Colon (tissue), 2 donors: ENCODE data around the gene MCHR2.
"Not testable (repeated sequence)": the region's sequence is repeated elsewhere in the genome, so short reads cannot be mapped to it uniquely, and the experiment has no call there.

Experiments
- FAIRE-seq: peaks from 2 replicates; lab custom pipeline; 2012; peaks lifted over from hg19 to GRCh38; lab: Jason Lieb, UNC
- donor health status: control.
- donor health status: control.

The MCHR2 gene, protein sequence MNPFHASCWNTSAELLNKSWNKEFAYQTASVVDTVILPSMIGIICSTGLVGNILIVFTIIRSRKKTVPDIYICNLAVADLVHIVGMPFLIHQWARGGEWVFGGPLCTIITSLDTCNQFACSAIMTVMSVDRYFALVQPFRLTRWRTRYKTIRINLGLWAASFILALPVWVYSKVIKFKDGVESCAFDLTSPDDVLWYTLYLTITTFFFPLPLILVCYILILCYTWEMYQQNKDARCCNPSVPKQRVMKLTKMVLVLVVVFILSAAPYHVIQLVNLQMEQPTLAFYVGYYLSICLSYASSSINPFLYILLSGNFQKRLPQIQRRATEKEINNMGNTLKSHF

DNA sequence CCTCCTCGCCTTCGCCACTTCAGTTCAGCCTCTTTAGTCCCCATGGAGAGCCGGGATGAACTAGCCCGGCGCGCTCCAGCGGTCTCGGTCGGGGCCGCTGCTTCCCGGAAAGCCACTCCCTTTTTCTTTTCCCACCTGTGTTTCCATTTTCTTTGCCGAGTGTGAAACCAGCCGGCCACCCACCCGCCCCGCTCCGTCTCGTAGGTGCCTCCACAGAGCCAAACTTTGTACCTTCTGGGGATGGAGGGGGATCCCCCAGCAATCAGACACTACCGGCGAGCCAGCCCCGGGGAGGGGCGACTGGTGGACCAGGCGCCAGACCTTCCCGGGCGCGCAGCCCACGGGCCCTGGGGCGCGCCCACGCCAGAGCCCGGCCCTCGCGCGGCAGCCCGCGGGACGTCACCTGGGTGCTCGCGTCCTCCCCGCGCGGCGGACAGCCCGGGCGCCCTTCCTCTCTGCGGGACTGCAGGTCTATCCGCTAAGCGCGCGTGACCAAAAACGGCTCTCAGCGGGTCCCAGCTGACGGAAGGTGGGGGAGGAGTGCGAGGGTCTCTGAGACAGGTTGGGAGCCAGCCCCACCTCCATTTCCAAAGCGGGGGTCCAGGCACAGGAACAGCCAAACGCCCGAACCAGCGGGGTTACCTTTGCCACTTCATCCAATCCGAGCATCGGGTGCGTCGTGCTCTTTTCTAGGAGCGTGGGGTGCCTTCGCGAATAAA, at the start of gene MCHR2:
Gene MCHR2 (minus strand): TSS at position 691 of the 719 bp plus-strand sequence. CDS start 38,076 bp downstream, outside the sequence.
- no peak for FAIRE-seq

DNA sequence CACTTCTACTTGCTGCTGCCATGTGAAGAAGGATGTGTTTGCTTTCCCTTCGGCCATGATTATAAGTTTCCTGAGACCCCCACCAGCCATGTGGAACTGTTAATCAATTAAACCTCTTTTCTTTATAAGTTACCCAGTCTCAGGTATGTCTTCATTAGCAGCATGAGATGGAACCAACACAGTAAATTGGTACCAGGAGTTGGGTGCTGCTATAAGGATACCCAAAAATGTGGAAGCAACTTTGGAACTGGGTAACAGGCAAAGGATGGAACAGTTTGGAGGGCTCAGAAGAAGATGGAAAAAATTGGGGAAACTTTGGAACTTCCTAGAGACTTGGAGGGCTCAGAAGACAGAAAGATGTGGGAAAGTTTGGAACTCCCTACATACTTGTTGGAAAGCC, 44.5 kb upstream of the MCHR2 start:
- FAIRE-seq: not testable (repeated sequence)

DNA sequence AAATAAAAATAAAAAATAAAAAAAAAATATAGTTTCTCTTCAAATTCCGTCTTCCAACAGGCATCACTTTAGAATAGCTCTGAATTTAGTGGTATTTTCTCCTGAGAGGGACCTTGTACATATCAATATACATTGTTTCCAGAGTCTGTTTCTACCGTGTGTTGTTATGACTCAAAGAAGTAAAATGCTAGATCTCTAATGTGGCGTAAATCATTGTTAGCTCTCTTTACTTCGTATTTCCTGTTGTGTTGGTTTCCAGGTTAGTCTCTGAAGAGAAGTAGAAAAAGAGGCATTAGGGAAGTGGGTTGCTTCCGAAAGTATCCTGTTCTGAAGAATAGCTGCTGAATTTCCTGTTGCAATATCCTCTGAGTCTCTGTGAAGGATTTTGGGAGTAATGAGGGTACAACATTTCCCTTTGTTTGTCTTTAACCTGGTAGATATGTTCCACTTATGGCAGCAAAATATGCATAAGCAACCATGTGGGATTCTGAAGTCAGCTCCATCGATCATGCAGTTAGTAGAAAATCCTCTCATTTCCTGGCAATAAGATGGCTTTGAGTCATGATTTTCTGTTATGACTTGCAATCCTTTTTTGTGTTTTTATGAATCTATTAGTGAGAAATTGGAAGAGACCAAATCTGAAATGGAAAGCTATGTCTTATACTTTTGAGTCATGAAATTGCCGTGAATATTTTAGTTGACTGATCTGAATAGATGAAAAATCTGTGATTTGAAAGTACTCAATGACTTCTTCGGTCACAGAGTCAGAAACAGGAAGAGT, 42.0 kb upstream of the MCHR2 start:
- no peak for FAIRE-seq

DNA sequence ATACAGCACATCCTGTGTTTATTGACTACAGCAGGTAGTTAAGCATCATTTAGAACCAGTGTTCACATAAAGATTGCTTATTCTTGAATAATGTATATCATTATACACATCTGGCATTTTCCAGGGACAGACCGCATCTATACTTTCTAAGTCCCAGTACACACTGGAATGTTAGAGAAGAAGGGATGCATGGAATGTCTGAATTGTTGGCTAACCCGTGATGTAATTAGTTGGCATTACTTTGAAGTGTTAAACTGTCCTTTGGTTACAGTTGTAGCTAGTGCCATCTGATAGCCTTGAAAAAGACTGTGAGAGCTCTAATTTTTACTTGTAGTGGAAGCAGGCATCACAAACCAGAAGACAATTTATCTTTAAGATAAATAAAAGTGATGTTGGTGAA, 29.8 kb upstream of the MCHR2 start:
- no peak for FAIRE-seq

DNA sequence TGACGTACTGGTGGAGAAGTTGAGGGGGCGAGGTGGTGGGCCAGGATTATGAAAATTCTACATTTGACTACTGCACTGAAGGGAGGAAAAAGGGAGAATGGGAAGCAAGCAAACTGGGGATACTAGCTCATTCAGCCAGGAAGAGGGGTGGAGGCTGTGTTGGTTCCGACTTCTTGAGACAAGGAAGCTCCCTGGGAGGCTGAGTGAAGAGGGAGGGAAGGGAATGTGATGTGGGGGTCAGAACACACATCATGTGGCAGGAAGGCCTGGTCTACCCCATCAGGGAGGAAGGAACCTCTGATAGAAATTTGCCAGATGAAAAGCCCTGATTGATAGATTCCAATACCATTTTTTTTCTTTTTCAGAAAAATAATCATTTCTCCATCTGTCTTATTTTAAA, 28.8 kb upstream of the MCHR2 start:
- FAIRE-seq: no peak

DNA sequence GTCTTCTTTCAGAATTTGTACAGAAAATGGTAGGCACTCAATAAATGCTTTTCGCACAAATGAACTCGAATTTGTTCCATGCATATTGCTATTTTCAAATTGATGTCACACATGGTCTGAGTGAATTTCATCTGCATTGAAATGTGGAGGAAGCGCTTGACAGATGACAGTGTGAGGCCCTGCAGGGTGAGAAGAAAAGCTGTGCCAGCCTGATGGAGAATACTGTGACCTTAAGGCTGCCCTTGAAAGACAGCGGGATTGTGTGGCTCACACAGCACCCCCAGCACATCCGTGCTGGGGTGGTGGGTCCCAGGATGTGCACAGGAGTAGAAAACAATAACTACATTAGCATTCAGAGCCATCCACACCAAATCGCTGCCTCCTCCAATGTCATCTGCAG, 14.8 kb upstream of the MCHR2 start:
- no peak for FAIRE-seq

DNA sequence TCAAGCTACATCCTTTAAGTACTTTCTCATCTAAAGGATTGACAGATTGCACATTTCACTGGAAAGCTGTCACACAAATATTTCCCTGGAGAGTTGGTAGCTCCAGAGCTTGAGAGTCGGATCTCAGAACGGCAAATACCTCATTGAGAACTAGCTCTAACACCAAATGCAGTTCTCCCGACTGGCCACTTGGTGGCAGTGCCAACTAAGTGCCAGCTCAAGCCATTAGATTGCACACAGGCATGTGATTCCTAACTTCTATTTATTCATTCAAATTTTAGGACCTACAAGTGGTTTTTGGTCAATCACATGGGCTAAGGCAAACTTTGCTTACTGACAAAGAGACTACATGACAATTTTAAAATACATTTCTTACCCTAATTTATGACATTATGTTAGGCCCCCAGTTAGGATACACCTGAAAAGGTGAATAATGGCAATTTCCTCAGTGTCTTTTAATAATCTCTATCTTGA, 7.9 kb upstream of the MCHR2 start:
- FAIRE-seq: no peak

DNA sequence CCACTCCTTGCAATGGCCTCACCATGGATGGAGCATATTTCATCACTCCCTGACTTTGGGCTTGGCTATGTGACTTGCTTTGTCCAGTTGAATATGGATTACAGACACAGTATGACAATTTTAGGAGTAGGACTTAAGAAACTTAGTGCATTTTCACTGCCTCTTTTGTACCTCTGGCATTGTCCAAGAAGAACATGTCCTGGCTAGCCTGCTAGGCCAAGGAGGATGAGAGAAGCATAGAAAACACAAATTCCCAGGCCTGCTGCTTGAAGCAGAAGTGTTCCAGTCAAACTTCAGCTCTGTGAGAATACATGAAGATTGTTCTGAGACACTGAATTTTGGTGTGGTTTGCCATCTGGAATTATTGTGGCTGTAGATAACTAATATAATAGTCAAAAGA, 3.1 kb upstream of the MCHR2 start:
- FAIRE-seq: no peak

DNA sequence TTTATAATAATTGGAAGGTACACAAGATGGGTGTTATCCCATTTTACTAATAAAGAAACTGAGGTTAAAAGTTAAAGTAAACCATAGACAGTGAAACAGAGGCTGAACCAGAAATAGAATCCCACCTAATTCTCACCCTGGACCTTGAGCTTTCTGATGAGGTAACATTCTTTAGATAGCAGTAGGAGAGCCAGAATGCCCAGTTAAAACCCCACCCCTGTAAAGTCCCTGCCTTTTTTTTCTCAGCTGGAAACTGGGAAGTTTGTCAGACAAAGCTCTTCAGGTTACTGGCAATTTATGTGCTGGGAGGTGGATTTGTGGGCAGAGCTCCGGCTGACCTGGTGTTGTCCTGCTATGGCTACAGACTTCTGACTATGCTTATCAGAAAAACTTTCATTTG, 1.9 kb upstream of the MCHR2 start:
- no peak for FAIRE-seq

DNA sequence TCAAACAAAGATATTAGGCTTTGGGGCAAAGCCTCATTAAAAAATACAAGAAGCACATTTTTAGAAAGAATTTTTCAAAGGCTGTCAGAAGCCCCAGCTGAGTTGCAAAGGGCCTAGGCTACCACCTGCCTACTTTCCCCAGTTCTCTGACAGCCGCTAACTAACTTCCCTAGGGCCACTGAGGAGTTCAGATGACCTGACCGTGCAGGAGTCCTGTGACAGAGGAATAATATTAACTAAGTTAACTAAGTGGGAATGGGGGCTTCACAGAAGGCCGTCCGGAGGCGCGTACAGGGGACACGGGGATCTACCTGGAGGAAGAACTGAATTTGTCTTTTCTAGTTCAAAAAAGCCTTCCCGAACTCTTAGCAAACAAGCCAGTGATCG, 884 bp downstream of the MCHR2 start:
- no peak for FAIRE-seq

DNA sequence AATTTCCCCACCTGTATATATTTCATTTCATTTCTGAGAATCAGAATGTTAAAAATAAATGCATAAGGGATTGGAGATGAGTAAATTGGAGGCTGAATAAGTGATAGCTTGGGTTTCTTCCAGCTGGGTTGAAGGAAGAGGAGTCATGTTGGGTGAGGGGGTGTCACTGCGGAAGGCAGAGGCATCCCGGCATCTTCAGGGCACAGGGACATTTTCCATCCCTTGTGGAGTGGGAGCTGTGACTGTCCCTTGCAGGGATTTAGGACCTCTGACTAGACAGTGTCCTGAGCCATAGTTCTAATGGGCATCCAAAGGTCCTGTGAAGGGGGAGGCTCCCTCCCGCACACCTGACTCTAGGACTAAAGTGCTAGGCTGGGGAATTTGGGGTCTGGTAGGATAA, 2.1 kb downstream of the MCHR2 start:
- no peak for FAIRE-seq

DNA sequence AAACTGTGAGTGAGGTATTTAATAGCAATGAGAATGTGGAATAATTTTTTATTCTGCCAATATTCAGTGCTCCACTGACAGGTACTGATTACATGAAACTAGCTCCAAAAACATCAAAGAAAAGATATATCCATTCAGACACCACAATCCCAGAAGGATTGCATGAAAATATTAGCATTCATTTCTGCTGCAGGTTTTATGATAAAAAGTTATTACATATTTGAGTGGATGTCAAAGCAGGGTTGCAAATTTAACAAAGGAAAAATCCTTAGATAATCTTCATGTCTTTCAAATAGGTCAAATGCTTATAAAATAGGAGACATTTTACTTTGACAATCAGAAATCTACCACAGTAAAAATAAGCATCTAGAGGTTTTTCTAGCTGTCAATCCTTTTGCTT, 13.3 kb downstream of the MCHR2 start:
- no peak for FAIRE-seq

DNA sequence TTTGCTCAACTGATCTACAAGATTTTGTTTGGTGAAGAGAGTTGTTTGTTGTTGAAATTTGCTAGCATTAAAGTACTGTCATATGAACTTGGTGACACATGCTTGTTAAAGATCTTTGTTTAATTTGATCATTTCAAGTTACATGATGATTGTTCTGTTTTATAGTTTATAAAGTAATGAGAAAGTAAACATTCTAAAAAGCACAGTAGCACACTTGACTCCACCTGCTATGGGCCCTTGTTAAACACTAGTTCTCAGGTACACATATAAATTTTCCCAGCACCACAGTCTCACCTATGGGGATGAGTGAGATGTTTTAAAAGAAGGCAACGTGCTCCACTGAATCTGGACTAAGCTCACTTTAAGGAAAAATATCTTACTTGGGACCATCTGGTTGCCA, 14.1 kb downstream of the MCHR2 start:
- FAIRE-seq: no peak

DNA sequence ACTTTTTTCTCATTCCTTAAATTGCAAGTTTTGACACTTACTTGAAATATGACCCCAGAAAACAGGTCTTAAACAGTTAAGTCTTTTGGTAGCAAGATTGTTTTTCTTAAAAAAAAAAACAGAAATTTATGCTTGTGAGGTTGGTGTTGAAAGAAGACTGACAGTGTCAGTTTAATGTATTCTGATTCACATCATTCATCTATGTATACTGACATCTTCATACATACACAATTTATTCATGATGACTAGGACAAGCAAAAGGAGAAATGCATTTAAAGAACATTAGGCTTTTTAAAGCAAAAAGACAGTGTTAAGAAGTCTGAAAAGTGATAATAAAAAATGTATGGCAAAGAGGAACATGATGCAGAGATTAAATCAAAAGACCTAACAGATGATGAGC, 27.0 kb downstream of the MCHR2 start:
- FAIRE-seq: no peak

DNA sequence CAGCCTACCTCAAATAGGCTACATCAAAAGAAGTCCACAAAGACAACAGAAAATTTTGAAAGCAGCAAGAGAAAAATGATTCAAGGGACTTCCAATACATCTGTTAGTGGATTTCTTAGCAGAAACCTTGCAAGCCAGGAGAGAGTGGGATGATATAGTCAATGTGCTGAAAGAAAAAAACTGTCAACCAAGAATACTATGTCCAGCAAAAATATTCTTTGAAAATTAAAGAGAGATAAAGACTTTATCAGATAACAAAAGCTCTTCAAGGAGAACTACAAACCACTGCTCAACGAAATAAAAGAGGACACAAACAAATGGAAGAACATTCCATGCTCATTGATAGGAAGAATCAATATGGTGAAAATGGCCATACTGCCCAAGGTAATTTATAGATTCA, 34.0 kb downstream of the MCHR2 start:
- FAIRE-seq: no peak

DNA sequence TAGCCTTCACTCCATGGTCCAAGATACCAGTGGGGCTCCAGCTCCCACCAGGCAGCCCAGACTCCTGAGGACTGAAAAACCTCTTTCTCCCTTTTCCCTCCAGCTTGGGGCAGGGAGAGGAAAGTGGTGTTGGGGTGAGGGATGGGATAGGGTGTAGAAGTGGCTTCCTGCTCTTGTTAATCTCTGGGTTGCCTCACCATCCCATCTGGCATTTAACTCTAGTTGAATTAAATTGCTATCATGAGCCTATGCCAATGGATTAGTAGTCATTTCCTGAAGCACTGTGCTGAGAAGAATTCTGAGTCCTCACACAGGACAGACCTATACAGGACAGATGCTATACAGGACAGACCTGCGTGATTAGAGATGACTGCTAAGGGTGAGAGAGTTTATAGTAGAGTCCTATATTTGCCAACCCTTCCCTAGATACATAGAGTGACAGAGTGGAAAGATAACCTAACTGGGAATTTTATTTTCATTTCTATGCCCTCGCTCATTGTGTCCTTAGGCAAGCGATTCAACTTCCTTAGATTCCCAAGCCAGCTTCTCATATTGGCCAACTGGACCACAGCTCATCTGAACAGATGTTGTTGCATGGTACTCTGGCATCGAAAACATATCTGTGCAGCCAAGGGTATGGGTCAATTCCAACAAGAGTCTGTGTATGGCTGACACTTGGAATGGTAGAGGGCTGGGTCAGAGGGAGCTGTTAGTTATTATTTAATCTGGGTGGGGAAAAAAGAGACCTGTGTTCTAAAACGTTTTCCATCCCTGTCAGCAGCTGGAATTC, 42.8 kb downstream of the MCHR2 start:
- no peak for FAIRE-seq

DNA sequence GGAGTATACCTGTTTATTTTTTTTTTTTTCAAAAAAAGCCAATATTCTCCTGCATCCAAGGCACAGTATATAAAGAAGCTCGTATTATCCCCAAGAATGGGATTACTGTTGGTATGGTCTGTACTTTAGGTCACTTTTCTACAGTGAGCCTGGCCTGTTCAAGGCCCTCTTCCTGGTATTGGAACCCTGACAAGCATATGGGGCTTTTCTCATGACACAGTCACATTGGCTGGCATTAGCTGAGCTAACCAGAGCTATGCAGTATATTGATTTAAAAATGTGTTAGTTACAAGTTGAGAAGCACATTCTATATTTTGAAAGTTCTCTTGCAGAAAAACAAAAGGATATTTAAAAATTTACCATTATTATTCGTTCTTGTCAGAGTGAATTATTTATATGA, 48.0 kb downstream of the MCHR2 start:
- no peak for FAIRE-seq

DNA sequence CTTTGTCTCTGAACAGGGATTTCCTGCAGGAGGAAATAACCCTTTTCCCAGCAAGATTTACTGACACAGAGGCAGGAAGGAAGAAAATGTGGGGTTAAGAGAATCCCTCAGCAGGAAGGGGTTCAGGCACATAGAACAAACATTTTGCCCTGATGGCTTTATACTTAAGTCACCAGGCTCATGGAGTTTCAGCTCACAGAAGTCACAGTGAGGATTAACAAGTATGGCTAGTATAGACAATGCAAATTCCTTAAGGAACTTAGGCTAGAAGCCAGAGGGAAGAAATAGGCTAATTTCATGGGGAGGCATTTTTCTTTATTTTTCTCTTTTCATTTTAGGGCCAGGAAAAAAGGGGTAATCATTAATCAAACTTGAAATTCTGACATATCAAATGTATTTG, 50.2 kb downstream of the MCHR2 start:
- FAIRE-seq: no peak

DNA sequence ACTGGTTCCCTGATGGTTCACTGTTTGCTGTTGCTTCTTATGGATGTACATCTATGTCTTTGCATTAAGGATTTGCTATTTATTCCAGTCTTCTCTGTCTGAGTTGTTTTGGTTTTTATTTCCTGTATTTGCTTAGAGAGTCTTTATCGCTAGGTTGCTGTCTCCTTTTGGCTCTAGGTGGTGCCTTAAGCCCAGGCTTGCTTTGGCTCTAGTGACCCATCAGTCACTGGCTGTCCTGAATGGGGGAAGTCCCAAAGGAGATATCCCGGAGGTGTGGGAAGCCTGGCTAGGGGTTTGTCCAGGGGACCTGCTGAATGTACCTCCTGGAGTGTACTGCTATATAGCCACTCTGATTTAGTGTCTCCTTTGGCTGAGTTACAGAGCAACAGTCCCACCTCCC, 53.4 kb downstream of the MCHR2 start:
- no peak for FAIRE-seq

DNA sequence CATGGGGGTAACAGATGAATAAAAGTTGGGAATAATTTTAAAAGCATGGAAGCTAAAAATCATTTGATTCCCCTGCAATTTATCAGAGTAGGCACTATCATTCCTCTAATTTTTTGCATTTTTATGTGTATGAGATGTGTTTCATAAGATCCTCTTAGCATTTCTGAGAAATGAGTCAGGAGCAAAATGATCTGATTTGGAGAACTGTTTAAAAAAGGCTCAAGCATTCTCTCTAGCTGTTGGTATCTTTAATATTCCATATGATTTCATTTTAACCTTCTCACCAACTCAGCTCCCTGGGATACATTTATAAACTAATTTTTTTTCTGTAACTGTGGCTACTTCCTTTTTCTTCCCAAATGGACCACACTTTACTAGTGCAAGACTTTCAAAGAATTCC, 60.9 kb downstream of the MCHR2 start:
- FAIRE-seq: no peak

DNA sequence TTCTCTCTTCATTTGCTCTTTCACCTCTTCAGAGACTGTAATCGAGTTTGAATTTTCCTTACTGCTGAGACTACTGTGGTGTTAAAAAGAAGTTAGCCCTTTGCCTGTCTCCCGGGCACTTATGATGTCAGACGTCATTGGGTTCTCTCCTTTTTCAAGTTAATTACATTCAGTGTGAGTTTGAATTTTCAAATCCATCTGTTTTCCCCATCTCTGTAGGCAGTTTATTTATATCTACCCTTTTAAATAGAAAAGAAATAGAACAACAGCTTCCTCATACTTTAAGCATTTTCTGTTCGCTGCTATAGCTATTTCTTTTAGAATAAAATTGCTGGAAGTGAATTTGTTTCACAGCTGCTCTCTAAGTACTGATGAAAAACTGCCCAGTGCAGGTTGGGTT, 81.4 kb downstream of the MCHR2 start:
- no peak for FAIRE-seq
